ENCODE measurements around the gene CTU1. TPM values are rescaled to one million over a fixed set of nuclear protein-coding genes. Genes with fewer than 3 reads are reported as not detected.

CTU1 gene
- total RNA-seq, 1 experiment from 2014 or later = 9.3 TPM

DNA sequence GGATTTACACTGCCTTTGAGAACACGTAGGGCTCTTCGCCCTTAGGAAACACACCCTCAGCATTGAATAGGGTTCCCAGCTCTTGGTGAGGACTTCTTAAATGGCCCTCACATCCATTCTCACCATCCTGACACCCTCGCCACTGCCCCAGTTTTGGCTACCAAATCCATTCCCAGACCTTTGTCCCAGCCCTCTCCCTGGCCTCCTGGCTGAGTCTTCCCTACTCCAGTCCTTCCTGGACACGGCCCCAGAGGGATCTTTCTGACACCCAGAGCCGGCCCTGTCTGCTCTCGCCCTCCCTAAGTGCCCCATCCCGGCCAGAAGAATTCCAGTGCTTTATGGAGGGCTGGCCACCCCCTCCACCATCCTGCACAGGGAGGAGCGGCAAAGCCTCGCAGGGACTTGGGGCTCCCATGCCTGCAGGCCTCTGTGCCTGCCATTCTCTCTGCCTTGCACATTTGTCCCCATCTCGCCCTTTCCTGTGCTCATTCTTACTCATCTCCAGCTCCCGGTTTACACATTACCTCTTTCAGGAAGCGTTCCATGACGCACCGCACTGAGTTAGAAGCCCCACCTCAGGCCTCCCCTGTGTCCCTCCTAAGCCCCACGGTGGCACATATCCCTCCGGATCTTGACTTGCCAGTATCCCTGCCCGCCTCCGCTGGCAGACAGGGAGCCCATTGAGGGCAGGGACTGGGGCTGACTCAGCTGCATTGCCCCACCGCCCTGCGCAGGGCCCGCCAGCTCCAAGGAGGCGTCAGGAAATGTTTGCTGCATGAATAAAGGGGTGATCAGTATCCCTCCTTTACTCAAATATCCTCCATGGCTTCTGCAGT, 14.5 kb downstream of the CTU1 start:
- Histone ChIP-seq H3K27ac (ENCODE audit: low read length) (no peak overlapping the region), H3K36me3 (ENCODE audit: control insufficient read depth, insufficient read depth, low read length) (no peaks in the 10 kb centered on the region), H3K4me3 (ENCODE audit: low read depth in 2 of 2, low read length in 2 of 2) (no peak overlapping the region), H3K4me1 (ENCODE audit: control insufficient read depth, insufficient read depth, low read length) (no peaks in the 10 kb centered on the region; the same call in 1 of the 2 replicates), H3K27me3 (ENCODE audit: control insufficient read depth, insufficient read depth, low read length) (no peaks in the 10 kb centered on the region), H3K9me3 (ENCODE audit: control insufficient read depth, insufficient read depth, low read depth, low read length) (no peaks in the 10 kb centered on the region)
- intact Hi-C loops (cut with micrococcal nuclease; ENCODE audit: unreplicated experiment) = loop anchor here (2.0 to 10.0 kb wide), 2 partner anchors 73 to 169 kb away; no protein-coding TSS in a partner anchor
- BruUV-seq (replicated peaks) = no TSS peak
- TF ChIP-seq, protein P1, sequence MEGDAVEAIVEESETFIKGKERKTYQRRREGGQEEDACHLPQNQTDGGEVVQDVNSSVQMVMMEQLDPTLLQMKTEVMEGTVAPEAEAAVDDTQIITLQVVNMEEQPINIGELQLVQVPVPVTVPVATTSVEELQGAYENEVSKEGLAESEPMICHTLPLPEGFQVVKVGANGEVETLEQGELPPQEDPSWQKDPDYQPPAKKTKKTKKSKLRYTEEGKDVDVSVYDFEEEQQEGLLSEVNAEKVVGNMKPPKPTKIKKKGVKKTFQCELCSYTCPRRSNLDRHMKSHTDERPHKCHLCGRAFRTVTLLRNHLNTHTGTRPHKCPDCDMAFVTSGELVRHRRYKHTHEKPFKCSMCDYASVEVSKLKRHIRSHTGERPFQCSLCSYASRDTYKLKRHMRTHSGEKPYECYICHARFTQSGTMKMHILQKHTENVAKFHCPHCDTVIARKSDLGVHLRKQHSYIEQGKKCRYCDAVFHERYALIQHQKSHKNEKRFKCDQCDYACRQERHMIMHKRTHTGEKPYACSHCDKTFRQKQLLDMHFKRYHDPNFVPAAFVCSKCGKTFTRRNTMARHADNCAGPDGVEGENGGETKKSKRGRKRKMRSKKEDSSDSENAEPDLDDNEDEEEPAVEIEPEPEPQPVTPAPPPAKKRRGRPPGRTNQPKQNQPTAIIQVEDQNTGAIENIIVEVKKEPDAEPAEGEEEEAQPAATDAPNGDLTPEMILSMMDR (IDR thresholded peaks at IDR 0.05) = no peak
- TF ChIP-seq TCF7L2 (IDR thresholded peaks at IDR 0.05; ENCODE audit: low read depth, low read length) (no peak), SIN3A (IDR thresholded peaks at IDR 0.05; ENCODE audit: borderline replicate concordance, insufficient read depth, low read depth, low read length) (no peak), POLR2AphosphoS5 (IDR thresholded peaks at IDR 0.05; ENCODE audit: low read depth, low read length) (no peak)
- TF ChIP-seq, protein P2, sequence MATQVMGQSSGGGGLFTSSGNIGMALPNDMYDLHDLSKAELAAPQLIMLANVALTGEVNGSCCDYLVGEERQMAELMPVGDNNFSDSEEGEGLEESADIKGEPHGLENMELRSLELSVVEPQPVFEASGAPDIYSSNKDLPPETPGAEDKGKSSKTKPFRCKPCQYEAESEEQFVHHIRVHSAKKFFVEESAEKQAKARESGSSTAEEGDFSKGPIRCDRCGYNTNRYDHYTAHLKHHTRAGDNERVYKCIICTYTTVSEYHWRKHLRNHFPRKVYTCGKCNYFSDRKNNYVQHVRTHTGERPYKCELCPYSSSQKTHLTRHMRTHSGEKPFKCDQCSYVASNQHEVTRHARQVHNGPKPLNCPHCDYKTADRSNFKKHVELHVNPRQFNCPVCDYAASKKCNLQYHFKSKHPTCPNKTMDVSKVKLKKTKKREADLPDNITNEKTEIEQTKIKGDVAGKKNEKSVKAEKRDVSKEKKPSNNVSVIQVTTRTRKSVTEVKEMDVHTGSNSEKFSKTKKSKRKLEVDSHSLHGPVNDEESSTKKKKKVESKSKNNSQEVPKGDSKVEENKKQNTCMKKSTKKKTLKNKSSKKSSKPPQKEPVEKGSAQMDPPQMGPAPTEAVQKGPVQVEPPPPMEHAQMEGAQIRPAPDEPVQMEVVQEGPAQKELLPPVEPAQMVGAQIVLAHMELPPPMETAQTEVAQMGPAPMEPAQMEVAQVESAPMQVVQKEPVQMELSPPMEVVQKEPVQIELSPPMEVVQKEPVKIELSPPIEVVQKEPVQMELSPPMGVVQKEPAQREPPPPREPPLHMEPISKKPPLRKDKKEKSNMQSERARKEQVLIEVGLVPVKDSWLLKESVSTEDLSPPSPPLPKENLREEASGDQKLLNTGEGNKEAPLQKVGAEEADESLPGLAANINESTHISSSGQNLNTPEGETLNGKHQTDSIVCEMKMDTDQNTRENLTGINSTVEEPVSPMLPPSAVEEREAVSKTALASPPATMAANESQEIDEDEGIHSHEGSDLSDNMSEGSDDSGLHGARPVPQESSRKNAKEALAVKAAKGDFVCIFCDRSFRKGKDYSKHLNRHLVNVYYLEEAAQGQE (IDR thresholded peaks at IDR 0.05; ENCODE audit: insufficient read depth in 1 of 2, low read depth in 2 of 2, low read length in 1 of 2) = no peak
- CTCF ChIA-PET = interaction anchor here (0.6 to 0.8 kb wide), 2 partner anchors 10 to 73 kb away, joined by 3 to 6 read pairs; no protein-coding TSS in a partner anchor
- POLR2A ChIA-PET = no interaction called here
- no peak for DNase-seq (ENCODE audit: low read depth, low spot score)
- in situ Hi-C loops (cut with HindIII; ENCODE audit: low pct_unique_long_range_greater_than_20kb, low sequenced_read_pairs) = no loop called here
- no peak for ATAC-seq

DNA sequence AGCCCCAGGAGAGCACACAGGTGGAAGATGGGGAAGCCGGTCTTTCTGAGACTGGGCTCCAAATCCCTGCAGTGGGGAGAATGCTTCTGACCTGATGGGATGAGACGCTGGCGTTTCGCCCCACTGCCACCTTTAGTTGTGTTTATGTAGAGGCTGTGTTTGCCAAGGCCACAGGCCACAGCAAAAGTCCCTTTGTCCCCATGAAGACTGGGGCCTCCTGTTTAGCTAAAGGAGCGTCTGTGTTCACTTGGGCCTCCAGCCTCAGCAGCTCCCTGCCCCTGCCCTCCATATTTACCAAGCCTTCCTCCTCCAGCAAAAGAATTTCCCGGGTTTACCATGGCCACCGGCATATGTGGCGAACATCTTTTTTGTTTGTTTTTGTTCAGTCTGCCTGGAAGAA, 15.1 kb downstream of the CTU1 start:
- H3K27me3 ChIP-seq (ENCODE audit: control insufficient read depth, insufficient read depth, low read length) = no peaks in the 10 kb centered on the region
- no peaks in the 10 kb centered on the region for H3K9me3 ChIP-seq (ENCODE audit: control insufficient read depth, insufficient read depth, low read depth, low read length)
- in situ Hi-C loops (cut with HindIII; ENCODE audit: low pct_unique_long_range_greater_than_20kb, low sequenced_read_pairs) (no loop called here), intact Hi-C loops (cut with micrococcal nuclease; ENCODE audit: unreplicated experiment) (loop anchor here (10.0 kb wide), 1 partner anchor 168 kb away; no protein-coding TSS in a partner anchor)
- no peaks in the 10 kb centered on the region for H3K36me3 ChIP-seq (ENCODE audit: control insufficient read depth, insufficient read depth, low read length)
- no peaks in the 10 kb centered on the region; the same call in 1 of the 2 replicates for H3K4me1 ChIP-seq (ENCODE audit: control insufficient read depth, insufficient read depth, low read length)
- no peak for DNase-seq (ENCODE audit: low read depth, low spot score)
- ChIA-PET POLR2A (no interaction called here), CTCF (interaction anchor here (0.8 kb wide), 1 partner anchor 72 kb away, joined by 3 read pairs; no protein-coding TSS in a partner anchor)
- no TSS peak for BruUV-seq (replicated peaks)
- H3K27ac ChIP-seq (ENCODE audit: low read length) = no peak overlapping the region
- H3K4me3 ChIP-seq (ENCODE audit: low read depth in 2 of 2, low read length in 2 of 2) = no peak overlapping the region
- TF ChIP-seq, protein P2 (IDR thresholded peaks at IDR 0.05; ENCODE audit: insufficient read depth in 1 of 2, low read depth in 2 of 2, low read length in 1 of 2) = no peak
- TF ChIP-seq SIN3A (IDR thresholded peaks at IDR 0.05; ENCODE audit: borderline replicate concordance, insufficient read depth, low read depth, low read length) = no peak
- no peak for TF ChIP-seq POLR2AphosphoS5 (IDR thresholded peaks at IDR 0.05; ENCODE audit: low read depth, low read length)
- no peak for ATAC-seq

Data from Panc1 (cell line).